NCI-H2107 (cell line): ENCODE measurements around the gene TTC23.
"Not testable (repeated sequence)": the region's sequence is repeated elsewhere in the genome, so short reads cannot be mapped to it uniquely, and the experiment has no call there.

Experiments used
- DNase-seq: peaks from one replicate; lab custom pipeline; 2025; lab: John Stamatoyannopoulos, UW

Gene TTC23

DNA sequence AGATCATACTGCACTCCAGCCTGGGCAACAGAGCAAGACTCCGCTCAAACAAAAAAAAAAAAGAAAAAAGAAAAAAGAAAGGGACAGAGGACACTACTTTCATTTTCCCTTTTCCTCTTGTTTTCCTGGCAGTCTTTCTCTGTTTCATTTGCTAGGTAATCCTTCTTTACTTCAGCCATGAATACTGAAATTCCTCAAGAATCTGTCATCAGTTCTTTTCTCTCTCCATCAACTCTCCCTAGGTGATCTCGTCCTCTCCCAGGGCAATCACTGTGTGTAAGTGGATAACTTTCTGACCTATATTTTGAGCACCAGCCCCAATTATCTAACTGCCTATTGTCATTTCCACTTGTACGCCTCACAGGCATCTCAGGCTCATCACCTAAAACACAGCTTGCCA is 51.5 kb downstream of the TTC23 start:
- no peak for DNase-seq

DNA sequence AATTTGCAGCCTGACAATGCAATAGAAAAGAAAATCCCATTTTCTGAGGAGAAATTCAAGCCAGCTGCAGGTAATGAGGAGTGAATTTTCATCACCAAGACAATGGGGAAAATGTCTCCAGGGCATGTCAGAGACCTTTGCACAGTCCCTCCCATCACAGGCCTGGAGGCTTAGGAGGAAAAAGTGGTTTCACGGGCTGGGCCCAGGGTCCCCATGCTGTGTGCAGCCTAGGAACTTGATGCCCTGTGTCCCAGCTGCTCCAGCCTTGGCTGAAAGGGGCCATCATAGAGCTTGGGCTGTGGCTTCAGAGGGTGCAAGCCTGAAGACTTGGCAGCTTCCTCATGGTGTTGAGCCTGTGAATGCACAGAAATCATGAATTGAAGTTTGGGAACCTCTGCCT is 57.2 kb downstream of the TTC23 start:
- DNase-seq, result not testable (repeated sequence)

DNA sequence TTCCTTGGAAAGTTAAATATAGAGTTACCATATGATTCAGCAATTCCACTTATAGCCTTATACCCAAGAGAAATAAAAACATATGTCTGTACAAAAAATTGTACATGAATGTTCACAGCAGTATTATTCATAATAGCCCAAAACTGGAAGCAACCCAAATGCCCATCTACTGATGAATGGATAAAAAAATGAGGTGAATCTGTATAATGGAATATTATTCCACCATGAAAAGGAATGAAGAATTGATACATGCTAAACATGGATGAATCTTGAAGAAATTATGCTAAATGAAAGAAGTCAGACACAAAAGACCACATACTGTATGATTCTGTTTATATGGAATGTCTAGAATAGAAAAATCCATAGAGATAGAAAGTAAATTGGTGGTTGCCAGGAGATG is 61.4 kb downstream of the TTC23 start:
- no peak for DNase-seq

DNA sequence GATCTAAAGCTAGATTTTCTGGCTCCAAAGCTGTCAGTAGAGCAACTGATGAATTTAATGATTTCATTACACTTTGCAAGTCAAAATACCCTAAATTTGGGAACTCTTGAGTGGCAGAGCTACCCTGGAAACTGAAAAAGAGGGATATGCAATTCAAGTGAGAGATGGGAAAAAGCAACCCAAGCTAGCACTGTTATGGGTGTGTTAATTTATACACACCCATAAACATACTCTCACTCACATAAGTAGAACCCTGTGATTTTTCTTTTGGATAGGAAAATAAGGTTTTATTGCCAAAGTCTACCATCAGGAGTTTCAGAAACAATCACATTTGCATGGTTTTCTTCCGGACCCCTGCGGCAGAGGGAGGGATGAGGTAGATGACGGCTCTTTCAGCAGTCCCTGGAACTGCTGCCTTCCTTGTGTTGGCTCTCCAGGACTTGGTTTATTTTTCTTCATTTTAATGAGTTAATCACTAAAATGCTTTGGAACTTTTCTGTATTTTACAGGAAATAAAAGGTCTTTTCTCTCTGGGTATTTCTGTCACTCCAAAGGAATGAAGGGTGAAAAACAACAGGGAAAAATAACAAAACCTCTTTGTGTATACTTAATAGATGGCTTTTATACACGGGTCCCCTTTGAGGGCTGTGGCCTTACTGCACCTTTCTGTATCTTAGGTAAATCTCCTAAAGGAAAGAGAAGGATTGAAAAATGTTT is 63.8 kb downstream of the TTC23 start:
- no peak for DNase-seq

DNA sequence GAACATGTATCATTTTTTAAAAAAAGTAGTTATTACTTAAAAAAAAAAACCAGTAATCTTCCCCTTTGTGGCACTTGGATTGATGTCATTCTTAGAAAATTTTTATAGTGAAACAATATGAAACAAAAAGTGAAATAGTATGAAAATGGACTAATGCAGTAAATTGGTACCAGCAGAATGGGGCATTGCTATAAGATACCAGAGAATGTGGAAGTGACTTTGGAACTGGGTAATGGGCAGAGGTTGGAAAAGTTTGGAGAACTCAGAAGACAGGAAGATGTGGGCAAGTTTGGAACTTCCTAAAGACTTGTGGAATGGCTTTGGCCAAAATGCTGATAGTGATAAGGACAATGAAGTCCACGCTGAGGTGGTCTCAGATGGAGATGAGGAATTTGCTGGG is 66.6 kb downstream of the TTC23 start:
- no peak for DNase-seq

DNA sequence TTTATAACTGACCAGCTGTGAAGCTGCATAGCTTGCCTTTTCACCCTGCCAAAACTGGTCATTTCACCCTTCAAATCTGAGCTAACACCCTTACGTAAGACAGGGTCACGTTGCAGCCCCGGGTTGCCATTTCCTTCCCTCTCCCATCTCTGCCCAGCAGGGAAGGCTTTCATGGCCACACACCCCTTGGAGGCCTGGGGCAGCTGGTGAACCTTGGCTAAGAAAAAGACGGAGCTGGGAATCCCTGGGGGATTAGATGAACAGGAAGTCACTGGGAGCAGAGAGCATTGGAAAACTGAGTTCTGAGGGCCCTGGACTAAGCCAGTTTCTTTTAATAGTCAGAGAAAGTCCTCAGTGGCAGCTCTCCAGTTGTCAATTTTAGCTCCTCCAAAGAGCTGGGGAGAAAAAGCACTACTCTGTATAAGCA is 67.8 kb downstream of the TTC23 start:
- DNase-seq, result peak; percentile 8

DNA sequence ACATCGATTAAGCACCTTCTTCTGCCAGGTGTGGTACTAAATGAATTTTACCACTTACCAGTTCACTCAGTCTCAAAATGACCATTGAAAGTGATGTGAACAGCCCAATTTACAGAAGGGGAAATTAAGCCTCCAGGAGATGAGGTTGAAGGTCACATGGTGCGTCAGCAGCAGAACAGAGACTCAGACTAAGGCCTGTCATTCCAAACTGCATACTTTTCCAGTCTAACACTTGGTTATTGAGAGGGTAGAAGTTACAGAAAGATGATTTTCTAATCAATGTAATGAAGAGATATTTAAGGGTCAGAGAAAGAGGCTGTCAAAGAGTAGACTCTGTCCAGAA is 68.4 kb downstream of the TTC23 start:
- no peak for DNase-seq

DNA sequence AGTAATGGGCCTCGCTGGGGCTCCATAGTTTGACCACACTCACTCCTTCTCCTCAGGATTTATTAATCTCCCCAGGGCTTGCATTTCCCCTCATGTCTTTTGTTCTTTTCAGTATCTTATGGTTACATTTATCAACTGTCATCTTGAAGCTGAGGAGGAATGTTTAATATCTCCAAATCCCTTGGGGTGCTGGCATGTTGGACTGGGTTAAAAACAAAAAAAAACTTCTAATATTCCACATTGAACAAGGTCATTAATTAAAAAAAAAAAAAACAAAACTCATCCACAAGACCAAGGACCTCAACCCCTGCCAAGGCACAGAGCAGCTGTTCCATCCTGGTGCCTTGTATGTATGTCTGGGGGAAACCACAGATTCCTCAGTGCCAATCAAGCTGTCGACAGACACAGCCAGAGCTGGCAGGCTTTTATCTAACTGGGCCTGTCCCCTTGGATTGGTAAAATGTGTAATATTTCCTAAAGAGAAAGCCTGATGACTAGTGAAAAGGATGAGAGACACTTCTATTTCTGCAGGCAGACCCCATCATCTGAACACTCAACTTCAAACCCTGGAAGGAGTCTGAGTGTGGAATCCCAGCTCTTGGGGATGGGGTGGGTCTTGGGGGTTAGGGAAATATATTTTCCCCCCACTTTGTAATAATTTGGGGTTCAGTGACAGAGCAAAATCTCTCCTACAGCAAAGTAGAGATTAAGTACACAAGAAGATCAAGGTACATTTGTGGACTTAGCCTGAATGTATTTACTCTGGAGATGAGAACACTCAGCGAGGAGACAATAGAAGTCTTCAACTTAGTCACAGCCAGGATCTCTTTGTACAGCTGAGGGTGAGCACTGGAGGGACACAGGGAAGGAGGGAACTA is 69.1 kb downstream of the TTC23 start:
- DNase-seq, result no peak

DNA sequence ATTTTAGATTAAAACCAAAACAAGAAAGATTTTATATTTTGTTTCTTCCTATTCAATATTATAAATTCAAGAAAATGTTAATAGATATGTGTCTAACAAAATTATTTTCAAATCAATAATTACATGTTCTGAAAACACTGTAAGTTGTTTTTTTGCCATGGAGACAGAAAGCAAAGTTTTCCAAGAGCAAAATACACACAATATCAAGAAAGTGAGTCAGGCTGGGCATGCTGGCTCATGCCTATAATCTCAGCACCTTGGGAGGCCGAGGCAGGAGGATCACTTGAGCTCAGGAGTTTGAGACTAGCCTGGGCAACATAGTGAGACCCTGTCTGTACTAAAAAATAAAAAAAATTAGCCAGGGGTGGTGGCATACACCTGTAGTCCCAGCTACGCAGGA is 71.7 kb downstream of the TTC23 start:
- DNase-seq, result no peak

DNA sequence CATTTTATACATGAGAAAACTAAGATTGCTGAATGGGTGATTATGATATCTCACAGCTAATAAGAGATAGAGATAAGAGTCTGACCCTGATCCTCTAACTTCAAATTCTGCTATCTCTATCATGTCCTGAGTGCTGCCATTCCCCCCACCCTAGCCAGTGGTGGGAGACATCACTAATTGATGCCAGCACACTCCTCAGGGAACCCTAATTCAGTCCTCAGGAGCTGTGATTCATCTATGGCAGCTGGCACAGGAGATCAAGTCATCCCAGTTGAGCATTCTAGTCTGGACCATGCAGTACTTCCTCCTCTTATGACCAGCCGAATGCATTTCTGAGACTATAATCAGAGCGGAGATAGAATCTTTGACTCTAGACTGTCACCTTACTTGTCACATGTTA is 72.6 kb downstream of the TTC23 start:
- DNase-seq, result no peak

DNA sequence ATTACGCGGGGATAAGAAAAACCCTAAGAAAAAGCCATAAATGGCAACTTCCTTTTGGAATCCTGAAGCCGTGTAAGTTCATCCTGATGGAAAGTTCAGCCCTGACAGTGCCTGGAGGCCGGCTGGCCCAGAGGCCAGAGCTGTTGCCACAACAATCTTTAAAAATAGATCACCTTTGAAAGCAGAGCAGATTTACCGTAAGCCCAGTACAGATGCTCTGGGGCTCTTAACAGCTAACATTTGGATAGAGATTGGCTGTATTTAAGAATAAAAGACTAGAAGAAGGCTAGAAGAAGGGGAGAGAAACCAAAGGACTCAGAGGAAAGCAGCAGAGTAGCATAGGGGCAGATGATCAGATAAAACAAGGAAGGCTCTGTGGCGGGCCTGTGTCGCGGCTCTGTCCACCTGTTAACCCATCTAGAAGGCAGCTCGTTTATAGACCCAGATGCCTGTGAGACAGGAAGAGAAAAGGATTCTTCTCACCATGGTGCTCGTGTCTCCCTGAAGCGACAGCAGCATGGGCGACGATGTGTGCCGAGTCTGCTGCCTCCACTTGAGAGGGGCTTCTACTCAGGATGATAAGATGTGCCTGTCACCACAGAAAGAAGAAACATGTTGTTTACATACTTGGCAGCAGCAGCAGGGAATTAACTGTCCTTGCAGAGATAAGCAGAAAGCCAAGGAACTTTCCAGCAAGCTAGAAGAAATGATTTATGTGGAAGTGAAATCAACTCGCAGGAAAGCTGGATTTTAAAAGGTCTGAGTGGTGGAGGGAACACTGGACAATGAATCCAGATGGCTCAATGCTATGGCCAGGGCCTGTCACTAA is 74.6 kb downstream of the TTC23 start:
- no peak for DNase-seq

DNA sequence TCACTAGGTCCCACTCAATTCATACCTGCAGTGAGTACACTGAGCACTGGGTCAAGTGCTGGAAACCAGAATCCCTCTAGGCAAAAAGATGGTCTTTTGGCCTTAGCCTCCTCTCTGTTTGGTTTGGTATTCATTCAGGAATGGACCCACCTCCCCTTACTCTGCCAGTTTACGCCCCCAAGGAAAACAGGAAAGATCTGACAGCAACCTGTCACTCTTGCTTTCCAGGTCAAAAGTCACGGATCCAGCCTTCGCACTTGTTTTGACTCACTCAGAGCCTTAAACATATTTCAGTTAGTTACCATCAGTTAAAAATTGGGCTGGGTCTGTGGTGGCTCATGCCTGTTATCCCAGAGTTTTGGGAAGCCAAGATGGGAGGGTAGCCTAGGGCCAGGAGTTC is 76.4 kb downstream of the TTC23 start:
- DNase-seq, result no peak

DNA sequence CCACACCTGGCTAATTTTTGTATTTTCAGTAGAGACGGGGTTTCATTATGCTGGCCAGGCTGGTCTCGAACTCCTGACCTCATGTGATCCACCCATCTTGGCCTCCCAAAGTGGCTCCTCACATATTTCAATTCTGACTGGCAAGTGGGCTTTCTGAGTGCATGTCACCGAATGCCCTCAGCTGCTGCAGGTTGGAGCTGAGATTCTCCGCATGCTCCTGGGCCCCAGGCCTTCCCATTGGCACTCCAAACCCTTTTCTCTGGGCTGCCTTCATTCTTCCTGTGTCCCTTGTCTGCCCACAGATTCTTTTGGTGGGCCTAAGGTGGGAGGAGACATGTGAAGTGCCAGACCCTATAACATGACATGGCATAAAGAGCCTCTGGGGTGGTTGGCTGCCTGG is 77.2 kb downstream of the TTC23 start:
- no peak for DNase-seq

DNA sequence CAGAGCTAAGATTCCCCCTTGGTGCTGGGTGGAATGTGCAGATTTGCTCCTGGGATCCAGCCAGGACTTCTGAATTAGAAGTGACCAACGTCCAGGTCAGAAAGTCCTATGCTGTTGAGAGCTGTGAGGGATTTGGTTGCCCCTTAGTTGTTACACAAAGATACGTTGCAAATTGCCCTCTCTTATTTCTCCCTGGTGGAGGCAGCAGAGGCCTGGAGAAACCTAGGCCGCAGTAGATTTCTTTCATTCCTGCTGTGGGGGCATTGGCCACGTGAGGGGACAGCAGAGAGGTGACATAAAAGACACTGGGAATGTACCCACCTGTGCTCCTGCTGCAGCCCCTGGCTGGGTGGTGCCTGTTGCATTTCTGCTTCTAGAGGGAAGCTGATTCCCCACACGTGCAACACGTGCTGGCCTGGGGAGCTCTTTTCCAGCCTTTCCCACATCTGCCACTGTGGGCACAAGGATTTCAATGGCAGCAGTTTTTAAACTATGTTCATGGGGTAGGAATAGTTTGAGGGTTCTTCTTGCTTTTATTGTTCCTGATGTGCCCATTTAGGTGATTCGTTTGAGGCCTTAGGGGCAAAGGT is 78.8 kb downstream of the TTC23 start:
- DNase-seq, result no peak

DNA sequence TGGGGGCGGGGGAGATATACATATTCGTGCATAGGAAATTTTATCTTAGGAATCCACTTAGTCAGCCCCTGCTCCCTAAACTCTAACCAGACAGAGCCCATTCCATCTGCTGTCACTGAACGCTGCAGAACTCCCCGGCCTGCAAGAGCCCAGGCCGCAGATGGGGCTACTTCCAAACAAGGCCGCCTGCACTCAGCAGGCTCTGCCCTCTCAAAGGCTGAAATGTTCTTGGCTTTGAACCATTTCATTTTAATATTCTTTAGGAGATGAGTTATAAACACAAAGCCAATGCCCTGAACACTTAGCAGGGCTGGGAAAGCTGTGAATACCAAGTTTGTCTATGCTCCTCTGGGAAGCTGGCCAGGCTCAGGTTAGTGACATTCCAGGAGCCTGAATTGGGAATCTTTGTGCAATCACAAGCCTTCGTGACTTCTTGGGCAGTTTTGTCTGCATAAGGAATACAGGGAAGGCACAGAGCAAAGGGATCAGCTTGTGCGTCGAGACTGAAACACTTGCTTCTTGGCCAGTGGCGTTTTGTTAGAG is 79.5 kb downstream of the TTC23 start:
- no peak for DNase-seq

DNA sequence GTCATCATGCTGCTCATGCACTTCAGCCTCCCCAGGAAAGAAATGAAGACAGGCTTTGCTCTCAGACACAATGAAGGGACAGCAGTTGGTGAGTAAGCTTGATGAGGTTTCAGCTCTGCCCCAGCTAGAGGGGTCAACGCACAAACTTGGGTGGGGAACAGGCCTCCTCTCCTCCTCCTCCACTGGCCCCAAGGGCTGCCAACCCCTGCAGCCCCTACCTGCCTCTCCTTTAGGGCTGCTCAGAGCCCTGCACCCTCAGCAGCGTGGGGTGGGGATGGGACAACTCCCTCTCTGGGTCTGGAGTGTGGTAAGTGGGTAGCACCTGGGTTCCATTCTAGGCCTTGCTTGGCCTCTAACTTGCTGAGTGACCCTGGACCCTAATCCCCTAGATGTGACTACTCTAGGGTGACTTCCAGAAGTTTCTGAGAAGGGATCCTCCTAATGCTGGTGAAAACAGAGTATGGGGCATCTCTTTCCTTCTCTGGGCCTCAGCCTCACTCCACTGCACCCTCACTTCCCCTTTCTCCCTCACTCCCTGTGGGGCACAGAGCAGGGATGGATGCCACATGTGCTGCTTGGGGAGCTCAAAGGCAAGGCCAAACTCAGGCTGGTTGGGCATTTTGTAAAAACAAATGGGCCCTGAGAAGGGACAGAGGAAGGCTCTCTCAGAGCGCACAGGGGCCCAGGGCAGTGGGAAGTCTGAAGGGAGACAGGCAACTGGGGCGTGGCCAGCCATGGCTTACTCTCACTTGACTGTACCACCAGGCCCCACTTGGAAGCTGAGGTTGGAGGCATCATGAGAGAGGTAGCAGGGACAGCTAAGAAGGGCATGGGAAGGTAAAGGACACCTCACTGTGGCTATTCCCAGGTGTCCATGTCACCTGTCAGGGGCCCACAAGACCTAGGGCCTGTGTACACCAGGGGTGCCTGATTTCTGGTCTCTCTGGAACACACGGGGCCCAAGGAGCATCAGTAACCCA is 80.5 kb downstream of the TTC23 start:
- no peak for DNase-seq

DNA sequence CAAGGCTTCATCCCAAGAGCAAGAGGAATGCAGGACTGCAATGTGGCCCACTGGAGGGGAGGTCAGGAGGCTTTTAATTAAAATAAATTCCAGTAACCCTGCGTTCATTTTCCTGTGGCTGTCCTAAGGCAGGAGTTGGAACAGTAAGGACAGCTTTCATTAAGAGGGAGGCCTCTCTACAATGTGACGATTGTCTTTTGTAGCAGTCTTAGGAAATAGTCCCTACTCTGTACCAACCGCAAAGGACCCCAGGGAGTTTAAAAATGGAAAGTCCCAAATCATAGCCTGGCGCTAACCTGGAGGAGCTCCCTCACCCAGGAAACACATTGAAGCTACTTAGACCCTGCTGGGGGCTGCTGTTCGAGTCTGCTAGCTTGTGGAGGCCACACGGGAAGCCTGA is 81.7 kb downstream of the TTC23 start:
- DNase-seq, result no peak

DNA sequence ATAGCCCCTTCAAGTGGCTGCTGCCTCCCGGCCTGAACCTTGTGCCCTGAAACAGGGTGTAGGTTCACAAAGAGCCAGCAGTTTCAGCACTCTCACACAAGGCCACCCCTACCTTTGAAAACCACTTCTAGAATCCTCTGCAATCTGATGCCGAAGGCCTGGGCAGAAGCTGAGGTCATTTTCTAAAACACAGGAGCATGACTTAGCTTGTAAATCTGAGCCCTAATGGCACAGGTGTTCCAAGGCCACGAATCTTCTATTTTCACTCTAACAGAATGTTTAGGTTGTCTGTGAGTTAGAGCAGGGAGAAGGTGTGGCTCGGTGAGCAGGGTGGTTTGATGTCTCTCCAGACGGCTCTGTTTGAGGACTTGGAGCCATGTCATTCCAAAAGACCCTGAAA is 82.2 kb downstream of the TTC23 start:
- peak; percentile 4 for DNase-seq

DNA sequence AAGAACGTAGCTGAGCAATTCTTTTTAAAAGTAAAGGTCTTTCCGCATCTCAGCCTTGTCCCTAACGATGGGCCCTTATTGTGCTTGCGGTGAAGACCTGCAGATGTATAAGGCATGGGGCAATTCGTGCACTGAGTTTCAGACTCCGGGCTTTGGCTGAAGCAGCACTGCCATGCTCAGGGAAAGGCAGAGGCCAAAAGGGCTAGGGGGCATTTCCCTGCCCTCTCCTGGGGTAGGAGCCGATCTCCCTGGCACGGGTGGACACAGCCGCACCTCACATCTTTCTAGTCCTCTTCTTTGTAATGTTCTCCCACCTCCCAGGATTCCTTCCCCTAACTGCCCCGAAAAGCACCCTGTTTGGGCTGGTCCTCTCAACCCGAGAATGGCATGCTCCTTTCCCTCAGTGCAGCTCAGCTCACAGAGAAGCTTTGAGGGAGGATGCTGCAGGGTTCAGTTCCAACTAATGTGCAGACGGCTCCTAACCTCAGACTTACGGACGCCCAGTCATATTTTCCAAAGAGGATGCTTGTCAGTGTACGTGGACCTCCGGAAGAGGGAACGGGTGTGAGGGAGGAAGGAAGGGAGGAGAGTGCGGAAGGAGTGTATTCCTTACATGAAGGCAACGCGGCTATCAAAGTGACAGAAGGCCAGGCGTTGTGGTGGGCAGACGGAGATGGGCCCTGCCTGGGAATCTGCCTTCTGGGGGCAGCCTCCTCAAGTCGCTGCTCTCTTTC is 83.3 kb downstream of the TTC23 start:
- DNase-seq, result no peak
